ENCODE measurements around the gene NOC4L. TPM values are rescaled to one million over a fixed set of nuclear protein-coding genes. Genes with fewer than 3 reads are reported as not detected.
A peak's percentile ranks its signal among the peaks of the same experiment; 100 is the strongest.

The NOC4L gene
- total RNA-seq, 1 donor: 17.2 TPM

DNA sequence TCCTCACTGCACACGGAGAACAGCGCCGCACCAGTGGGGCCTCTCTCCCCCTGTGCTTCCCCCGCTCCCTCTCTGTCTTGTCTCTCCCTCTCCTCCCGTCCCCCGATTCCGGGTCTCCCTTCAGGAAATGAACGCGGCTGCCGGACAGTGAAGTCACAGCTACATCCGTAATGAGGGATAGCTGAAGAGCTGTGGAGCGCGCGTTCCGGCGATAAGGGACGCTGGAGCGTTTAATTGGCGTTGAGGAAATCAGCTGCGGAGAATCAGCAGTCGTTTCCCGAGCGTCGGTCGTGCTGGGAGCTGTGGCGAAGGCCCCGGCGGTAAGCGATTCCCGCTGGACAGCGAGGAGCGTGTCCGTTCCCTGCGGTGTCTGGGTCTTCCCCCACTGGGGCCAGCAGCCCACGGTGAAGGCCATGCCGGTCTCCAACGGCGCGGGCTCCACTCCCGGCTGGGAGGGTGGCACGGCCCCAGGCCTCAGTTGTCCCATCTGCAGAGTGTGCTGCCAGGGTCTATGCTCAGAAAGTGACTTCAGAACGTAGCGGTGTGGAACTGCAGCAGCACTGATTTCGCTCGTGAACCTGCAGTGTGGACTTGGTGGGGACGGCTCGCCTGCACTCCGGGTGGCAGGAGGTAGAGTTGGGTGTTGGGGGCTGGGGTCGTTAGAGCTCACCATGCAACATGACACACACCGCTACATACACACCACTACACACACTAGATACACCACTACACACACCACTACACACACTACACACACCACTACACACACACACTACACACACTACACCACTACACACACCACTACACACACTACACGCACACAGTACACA is 10.9 kb downstream of the NOC4L start:
- peak in 1 of 3 donors; percentile 48 for DNase-seq (ENCODE audit: low read depth in 2 of 3, low spot score in 2 of 3)

DNA sequence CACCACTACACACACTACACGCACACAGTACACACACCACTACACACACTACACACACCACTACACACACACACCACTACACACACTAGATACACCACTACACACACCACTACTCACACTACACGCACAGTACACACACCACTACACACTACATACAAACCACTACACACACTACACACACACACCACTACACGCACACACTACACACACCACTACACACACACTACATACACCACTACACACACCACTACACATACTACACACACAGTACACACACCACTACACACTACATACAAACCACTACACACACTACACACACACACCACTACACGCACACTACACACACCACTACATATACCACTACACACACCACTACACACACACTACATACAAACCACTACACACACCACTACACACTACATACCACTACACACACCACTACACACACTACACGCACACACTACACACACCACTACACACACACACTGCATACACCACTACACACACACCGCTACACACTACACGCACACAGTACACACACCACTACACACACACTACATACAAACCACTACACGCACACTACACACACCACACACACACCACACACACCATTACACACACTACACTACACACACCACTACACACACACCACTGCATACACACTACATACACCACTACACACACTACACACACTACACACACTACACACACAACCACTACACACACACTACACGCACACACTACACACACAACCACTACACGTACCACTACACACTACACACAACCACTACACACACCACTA is 11.7 kb downstream of the NOC4L start:
- DNase-seq (ENCODE audit: low read depth in 2 of 3, low spot score in 2 of 3): no peak

DNA sequence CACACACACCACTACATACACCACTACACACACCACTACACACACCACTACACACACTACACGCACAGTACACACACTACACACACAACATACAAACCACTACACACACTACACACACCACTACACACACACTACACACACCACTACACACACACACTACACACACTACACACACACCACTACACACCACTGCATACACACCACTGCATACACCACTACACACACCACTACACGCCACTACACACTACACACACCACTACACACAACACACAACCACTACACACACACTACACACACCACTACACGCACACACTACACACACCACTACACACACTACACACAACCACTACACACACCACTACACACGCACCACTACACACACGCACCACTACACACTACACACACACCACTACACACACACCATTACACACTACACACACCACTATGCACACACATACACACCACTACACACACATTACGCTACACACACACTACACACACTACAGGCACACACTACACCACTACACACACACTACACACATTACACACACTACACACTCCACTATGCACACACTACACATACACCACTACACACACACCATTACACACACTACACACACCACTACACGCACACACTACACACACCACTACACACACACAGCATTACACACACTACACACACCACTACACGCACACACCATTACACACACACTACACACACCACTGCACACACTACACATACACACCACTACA is 12.5 kb downstream of the NOC4L start:
- DNase-seq (ENCODE audit: low read depth in 2 of 3, low spot score in 2 of 3): no peak

DNA sequence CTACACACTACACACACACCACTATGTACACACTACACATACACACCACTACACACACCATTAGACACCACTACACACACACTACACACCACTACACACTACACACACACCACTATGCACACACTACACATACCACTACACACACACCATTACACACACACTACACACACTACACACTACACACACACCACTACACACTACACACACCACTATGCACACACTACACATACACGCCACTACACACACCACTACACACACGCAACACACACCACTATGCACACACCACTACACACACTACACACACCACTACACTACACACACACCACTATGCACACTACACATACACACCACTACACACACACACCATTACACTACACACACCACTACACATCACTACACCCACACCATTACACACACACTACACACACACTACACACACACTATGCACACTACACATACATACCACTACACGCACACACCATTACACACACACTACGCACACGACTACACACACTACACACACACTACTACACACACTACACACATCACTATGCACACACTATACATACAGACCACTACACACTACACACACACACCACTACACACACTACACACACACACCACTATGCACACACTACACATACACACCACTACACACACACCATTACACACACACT is 13.6 kb downstream of the NOC4L start:
- DNase-seq (ENCODE audit: low read depth in 2 of 3, low spot score in 2 of 3): no peak

DNA sequence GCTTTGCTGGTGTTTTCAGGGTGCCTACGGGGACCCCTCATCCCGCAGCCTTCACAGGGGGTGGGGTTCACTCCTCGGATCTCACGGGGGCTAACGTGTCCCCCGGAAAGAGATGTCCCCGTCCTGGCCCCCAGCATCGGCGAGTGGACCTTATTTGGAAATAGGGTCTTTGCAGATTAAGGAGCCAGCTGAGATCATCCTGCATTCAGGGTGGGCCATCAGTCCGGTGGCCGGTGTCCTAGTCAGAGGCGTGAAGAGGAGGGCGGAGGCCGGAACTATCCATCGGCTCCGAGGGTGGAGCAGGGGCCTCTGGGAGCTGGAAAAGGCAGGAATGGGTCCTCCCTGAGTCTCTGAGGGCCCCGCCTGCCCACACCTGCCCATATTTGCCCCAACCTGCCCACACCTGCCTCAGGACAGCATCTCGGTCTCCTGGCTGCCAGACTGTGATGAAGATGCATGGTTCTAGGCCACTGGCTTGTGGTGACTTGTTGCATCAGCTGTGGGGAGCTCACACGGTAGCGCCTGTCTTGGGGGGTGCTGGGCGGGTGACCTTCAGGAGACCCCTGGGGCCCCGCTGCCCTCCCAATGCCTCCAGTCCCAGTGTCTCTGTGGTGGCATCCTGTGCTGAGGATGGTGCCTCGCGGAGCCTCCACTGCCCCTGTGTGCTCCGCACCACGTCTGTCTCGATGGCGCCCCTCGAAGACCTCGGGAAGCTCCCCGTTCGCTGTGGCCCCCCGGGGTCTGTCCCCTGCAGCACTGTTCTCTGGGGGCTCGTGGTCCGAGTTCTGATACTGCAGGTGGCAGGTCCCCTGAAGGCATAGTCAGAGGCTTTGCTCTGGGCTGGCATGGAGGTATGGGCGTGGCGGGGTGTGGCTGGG is 14.7 kb downstream of the NOC4L start:
- DNase-seq (ENCODE audit: low read depth in 2 of 3, low spot score in 2 of 3): no peak

DNA sequence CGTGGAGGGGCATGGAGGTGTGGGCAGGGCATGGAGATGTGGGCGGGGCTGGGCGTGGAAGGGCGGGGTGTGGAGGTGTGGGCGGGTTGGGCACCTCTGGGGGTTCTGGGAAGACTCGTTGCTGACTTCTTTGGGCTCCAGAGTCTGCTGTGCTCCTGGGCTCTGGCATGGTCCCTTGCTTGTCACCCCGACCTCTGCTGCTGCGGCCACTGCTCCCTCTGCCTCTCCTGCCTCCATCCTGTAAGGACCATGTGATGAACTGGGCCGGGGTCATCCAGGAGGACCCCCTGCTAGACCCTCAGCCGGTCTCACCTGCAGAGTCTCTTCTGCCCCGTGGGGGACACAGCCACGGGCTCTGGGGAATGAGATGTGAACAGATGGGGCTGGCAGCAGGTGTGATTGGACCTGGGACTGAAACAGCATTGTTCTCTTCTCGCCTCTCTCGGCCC is 15.3 kb downstream of the NOC4L start:
- no peak for DNase-seq (ENCODE audit: low read depth in 2 of 3, low spot score in 2 of 3)

DNA sequence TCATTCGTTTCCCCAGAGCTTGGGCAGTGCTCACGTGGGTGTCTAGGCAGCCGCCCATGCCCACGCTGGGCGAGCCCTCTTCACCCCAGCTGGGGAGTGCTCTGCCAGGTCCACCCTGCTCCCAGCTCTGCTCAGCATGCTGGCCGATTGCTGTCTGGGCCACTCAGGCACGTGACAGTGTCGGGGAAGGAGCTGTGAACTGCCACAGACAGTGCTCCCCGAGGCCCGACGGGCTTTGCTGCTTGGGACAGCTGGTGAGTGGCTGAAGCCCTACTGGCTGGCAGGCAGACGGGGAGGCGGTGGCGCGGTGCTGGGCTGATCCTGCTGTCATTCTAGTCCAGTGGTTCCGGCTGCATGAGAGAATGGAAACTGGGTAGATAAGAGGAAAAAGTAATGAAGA is 15.8 kb downstream of the NOC4L start:
- no peak for DNase-seq (ENCODE audit: low read depth in 2 of 3, low spot score in 2 of 3)

DNA sequence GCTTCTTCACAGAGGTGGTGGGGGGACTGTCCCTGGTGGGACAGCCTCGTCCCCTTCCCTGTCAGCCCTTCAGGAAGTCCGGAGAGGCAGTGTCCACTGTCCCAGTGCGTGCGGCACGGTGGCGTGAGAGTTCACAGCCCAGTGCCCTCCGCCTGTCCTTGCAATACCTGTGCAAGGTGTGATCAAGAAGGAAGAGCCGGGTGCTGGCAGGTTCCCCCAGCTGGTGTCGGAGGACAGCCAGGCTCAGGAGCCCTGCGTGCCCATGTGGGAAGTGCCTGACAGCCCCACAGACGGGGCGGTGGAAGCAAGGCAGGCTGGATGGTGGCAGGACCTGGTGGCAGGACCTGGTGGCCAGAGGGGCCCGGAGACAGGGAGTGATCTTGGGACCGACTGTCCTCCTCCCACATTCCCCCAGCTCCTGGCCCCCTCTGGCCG is 16.4 kb downstream of the NOC4L start:
- no peak for DNase-seq (ENCODE audit: low read depth in 2 of 3, low spot score in 2 of 3)

DNA sequence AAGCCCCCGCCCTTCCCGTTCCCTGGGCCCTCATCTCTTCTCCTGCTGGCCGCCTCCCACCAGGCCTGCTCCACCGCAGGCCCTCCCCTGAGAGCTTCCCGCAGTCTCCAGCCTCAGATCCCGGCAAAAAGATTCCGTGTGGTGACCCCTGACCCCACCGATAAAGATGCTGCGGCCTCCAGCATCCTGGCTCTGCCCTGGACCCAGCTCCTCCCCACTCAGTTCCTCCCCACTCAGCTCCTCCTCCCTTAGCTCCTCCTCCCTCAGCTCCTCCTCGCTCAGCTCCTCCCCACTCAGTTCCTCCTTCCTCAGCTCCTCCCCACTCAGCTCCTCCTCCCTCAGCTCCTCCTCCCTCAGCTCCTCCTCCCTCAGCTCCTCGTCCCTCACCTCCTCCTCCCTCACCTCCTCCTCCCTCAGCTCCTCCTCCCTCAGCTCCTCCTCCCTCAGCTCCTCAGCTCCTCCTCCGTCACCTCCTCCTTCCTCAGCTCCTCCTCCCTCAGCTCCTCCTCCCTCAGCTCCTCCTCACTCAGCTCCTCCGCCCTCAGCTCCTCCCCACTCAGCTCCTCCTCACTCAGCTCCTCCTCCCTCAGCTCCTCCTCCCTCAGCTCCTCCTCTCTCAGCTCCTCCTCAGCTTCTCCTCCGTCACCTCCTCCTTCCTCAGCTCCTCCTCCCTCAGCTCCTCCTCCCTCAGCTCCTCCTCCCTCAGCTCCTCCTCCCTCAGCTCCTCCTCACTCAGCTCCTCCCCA is 17.0 kb downstream of the NOC4L start:
- no peak for DNase-seq (ENCODE audit: low read depth in 2 of 3, low spot score in 2 of 3)

DNA sequence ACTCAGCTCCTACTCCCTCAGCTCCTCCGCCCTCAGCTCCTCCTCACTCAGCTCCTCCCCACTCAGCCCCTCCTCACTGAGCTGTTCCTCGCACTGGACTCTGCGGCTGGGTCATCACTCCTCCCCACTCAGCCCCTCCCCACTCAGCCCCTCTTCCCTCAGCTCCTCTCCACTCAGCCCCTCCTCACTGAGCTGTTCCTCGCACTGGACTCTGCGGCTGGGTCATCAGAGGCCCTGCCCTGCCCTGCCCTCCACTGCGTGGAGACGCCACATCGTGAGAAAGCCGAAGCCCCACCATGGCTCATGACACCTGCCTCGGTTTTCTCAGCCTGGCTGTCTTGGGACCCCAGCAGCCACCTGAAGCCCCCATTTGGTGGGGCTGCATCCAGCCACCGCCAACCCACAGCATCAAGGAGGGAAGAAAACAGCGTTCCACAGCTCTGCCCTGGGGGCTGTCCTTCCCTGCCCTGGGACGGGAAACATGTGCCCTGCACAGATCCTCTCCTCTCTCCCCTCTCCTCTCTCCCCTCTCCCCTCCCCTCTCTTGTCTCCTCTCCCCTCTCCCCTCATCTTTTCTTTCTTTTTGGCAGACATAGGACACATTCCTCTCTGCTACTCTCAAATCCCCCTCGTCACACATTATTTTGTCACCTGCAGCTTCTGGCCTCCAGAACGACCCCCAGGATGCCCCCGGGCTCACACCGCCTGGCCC is 17.7 kb downstream of the NOC4L start:
- DNase-seq (ENCODE audit: low read depth in 2 of 3, low spot score in 2 of 3): no peak

DNA sequence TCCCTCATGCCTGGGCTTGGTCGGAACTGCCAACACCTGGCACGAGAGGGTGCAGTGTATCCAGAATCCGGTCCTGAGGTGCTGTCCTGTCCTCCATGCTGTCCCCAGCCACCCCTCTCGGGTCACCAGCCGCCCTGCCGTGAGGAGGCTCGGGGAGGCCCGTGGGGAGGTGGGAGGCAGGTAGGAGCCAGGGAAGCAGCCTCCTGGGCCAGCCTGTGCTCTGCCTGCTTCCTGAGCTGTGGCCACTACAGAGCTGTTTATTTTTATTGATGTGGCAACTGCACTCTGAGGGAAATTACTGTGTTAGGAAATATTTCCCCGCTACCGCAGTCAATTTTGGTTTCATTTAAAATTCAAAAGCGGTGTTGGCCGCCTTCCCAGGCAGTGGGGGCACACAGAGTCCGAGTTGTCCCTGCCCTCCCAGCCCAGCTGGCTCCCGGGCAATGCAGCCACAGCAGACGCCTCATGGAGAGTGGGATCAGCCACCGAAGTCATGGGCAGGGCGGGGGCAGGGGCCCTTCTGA is 18.3 kb downstream of the NOC4L start:
- DNase-seq (ENCODE audit: low read depth in 2 of 3, low spot score in 2 of 3): peak in 2 of 3 donors; percentile 29 to 36

DNA sequence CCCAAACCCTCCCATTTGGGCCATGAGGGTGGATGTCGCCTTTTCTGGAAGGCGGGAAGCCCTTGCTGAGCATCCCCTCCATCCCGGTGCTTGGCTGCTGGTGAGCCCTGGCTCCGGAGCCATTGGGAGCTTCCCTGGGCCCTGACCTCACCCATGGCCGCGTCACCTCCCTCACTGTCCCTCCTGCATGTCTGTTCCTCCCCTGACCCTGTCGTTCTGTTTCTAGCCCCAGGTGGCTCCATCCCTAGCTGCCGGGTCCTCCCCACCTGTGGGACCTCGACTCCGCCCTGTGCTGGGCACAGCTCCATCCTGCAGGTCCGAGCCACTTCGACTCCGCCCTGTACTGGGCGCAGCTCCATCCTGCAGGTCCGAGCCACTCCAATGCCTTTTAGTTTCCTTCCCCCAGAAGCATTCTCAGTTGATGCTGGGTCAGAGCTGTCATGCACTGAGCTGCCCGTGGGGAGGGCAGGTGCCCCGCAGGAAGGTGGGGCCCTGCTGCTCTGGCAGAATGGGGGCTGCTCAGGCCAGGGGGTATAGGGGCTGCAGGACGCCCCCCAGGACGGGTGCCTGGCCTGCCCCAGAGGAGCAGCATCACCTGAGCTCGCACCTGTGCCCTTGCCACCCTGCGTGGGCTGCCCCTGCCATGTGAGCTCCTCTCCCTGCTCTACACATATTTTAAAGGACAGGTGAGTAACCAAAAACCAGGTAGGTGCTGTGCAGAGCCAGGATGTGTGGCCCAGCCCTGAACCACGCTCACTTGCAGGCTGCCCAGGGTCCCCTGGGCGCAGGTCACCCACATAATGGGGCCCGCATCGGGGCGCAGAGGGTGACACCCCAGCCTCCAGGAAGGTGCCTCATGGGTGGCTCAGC is 19.0 kb downstream of the NOC4L start:
- DNase-seq (ENCODE audit: low read depth in 2 of 3, low spot score in 2 of 3): no peak

DNA sequence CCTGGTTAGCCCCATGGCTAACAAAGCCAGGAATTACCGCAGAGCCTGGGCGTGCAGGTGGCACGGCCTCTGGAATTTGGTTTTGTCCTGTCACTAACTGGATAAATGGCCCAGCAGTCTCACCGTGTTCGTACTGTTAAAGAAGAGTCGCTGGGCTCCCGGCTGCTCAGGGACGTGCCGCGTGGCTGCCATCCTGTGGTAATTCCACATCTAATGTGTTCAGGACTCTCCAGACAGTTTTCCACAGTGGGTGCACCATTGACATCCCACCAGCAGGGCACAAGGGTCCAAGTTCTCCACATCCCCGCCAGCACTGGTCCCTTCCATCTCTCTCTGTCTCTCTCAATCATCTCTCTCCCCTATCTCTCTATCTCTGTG is 19.6 kb downstream of the NOC4L start:
- DNase-seq (ENCODE audit: low read depth in 2 of 3, low spot score in 2 of 3): no peak

DNA sequence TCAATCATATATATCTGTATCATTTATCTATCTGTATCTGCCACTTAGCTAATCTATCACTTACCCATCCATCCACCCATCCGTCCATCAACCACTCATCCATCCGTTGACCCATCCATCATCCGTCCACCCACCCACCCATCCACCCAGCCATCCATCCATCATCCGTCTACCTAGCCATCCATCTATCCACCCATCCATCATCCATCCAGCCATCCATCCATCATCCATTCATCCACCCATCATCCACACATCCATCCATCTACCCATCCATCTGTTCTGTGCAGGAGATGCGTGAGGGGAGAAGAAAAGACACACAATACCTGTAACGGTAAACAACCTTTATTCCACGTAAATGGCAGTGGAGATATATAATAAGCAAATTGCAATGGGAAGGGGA is 20.2 kb downstream of the NOC4L start:
- no peak for DNase-seq (ENCODE audit: low read depth in 2 of 3, low spot score in 2 of 3)

DNA sequence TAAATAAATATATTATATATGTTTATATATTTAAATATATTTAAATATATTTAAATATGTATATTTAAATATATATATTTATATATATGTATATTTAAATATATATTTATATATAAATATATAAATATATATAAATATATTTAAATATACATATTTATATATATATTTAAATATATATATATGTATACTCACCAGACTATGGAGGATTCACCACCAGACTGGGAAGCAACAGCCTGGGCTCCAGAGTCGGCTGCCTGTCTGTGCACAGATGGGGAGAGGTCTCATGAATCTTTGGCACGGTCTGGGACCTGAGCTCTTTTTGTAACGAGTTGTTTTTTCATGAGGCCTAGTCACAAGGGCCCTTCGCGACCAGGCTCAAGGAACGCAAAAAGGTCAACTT is 21.3 kb downstream of the NOC4L start:
- no peak for DNase-seq (ENCODE audit: low read depth in 2 of 3, low spot score in 2 of 3)

DNA sequence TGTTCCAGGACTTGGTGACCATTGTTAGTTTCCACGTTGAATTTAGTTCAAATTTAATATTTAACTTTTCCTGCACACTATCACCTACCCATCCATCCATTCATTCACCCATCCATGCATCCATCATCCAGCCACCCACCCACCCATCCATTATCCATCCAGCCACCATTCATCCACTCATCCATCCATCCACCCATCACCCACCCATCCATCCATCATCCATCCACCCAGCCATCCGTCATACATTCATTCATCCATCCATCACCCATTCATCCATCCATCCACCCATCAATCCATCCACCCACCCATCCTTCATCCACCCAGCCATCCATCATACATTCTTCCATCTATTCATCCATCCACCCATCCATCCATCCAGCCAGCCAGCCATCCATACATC is 21.8 kb downstream of the NOC4L start:
- DNase-seq (ENCODE audit: low read depth in 2 of 3, low spot score in 2 of 3): no peak

Data from hematopoietic multipotent progenitor cell (in vitro differentiated cells).